GM23338 (cell line): ENCODE measurements around the gene C19orf81. TPM values are rescaled to one million over a fixed set of nuclear protein-coding genes. Genes with fewer than 3 reads are reported as not detected.

Source experiments
- ATAC-seq: fragments of 200-7000 bp; cut with Tn5 transposase; 3 replicates; pipeline ENCODE4 v1.9.1; 2020
- DNase-seq: peaks from one replicate; pipeline ENCODE4 v3.0.0-alpha.2; 2015; ENCODE audit warnings: low spot score
- H2AFZ ChIP-seq: fragments of 200-600 bp; sonication (generic); 2 replicates; pipeline ENCODE4 v1.8.0; 2016; ENCODE audit warnings: antibody characterized with exemption, mild to moderate bottlenecking, moderate library complexity
- H3F3A ChIP-seq: fragments of 200-600 bp; sonication (generic); replicated peaks from 2 replicates; pipeline ENCODE4 v1.8.0; 2017; ENCODE audit warnings: antibody characterized with exemption, mixed run types, low read depth
- H3K27ac ChIP-seq: fragments of 200-600 bp; sonication (generic); 2 replicates; pipeline ENCODE4 v1.6.1; 2016; ENCODE audit warnings: low read depth
- H3K27me3 ChIP-seq: fragments of 200-600 bp; sonication (generic); 2 replicates; pipeline ENCODE4 v1.8.0; 2016; ENCODE audit warnings: mild to moderate bottlenecking, mixed run types, moderate library complexity; ENCODE audit not compliant: insufficient read depth
- H3K36me3 ChIP-seq: fragments of 200-600 bp; sonication (generic); 2 replicates; pipeline ENCODE4 v1.8.0; 2016; ENCODE audit warnings: mild to moderate bottlenecking; ENCODE audit not compliant: insufficient read depth
- H3K4me1 ChIP-seq: fragments of 200-600 bp; sonication (generic); 2 replicates; pipeline ENCODE4 v1.8.0; 2016; ENCODE audit warnings: mild to moderate bottlenecking, moderate library complexity; ENCODE audit not compliant: insufficient read depth
- H3K4me2 ChIP-seq: fragments of 200-600 bp; sonication (generic); 2 replicates; pipeline ENCODE4 v1.7.1; 2017; ENCODE audit warnings: mixed run types
- H3K4me3 ChIP-seq: fragments of 200-600 bp; sonication (generic); 2 replicates; pipeline ENCODE4 v1.6.1; 2016; ENCODE audit warnings: mixed run types
- H3K79me2 ChIP-seq: fragments of 200-600 bp; sonication (generic); replicated peaks from 2 replicates; pipeline ENCODE4 v1.8.0; 2017; ENCODE audit warnings: mild to moderate bottlenecking; ENCODE audit not compliant: insufficient read depth
- H3K9me2 ChIP-seq: fragments of 200-600 bp; sonication (generic); 2 replicates; pipeline ENCODE4 v1.8.0; 2017; ENCODE audit not compliant: insufficient read depth
- H4K20me1 ChIP-seq: fragments of 200-600 bp; sonication (generic); replicated peaks from 2 replicates; pipeline ENCODE4 v1.8.0; 2017; ENCODE audit warnings: mild to moderate bottlenecking; ENCODE audit not compliant: insufficient read depth
- H3K27ac Mint-ChIP-seq: 2 replicates; pipeline ENCODE4 v1.8.0; 2020; ENCODE audit warnings: inconsistent platforms, mild to moderate bottlenecking, moderate library complexity, mixed read lengths
- H3K27me3 Mint-ChIP-seq: 3 replicates; pipeline ENCODE4 v1.8.0; 2022; ENCODE audit warnings: low read depth, mild to moderate bottlenecking, moderate library complexity, mixed read lengths, inconsistent platforms; ENCODE audit not compliant: insufficient read depth, poor library complexity
- H3K36me3 Mint-ChIP-seq: 3 replicates; pipeline ENCODE4 v1.8.0; 2021; ENCODE audit warnings: low read depth, mild to moderate bottlenecking, inconsistent platforms, moderate library complexity, mixed read lengths
- H3K4me1 Mint-ChIP-seq: 3 replicates; pipeline ENCODE4 v1.8.0; 2020; ENCODE audit warnings: mild to moderate bottlenecking, inconsistent platforms, mixed read lengths
- H3K4me3 Mint-ChIP-seq: 3 replicates; pipeline ENCODE4 v1.8.0; 2021; ENCODE audit warnings: moderate library complexity, mild to moderate bottlenecking, inconsistent platforms, mixed read lengths
- H3K9me3 Mint-ChIP-seq: 3 replicates; pipeline ENCODE4 v1.8.0; 2020; ENCODE audit warnings: moderate library complexity, mild to moderate bottlenecking, inconsistent platforms, mixed read lengths
- CREB1 ChIP-seq: fragments of 250-450 bp; sonication (Bioruptor Pico); IDR thresholded peaks from 2 replicates; pipeline ENCODE4 v1.5.0; 2020; ENCODE audit warnings: low read depth, mild to moderate bottlenecking, moderate library complexity
- ETS1 ChIP-seq: IDR thresholded peaks from 2 replicates; pipeline ENCODE4 v1.6.1; 2016; ENCODE audit warnings: antibody characterized with exemption
- EZH2 ChIP-seq: fragments of 200-600 bp; sonication (generic); IDR thresholded peaks from one replicate; pipeline ENCODE4 v1.8.0; 2017; ENCODE audit warnings: antibody characterized with exemption, mild to moderate bottlenecking, low read depth; ENCODE audit not compliant: unreplicated experiment
- EZH2phosphoT487 ChIP-seq: fragments of 200-600 bp; sonication (generic); IDR thresholded peaks from one replicate; pipeline ENCODE4 v1.8.1; 2018; ENCODE audit warnings: antibody characterized with exemption; ENCODE audit not compliant: unreplicated experiment
- JUNB ChIP-seq: IDR thresholded peaks from one replicate; pipeline ENCODE4 v1.6.1; 2016; ENCODE audit warnings: antibody characterized with exemption; ENCODE audit not compliant: unreplicated experiment
- NANOG ChIP-seq: IDR thresholded peaks from 2 replicates; pipeline ENCODE4 v1.6.1; 2016; ENCODE audit warnings: antibody characterized with exemption, borderline replicate concordance
- POLR2AphosphoS5 ChIP-seq: IDR thresholded peaks from 2 replicates; pipeline ENCODE4 v1.6.1; 2016; ENCODE audit warnings: antibody characterized with exemption, low read depth
- REST ChIP-seq: IDR thresholded peaks from one replicate; pipeline ENCODE4 v1.6.1; 2018; ENCODE audit warnings: antibody characterized with exemption; ENCODE audit not compliant: unreplicated experiment
- STAT1 ChIP-seq: IDR thresholded peaks from one replicate; pipeline ENCODE4 v1.6.1; 2016; ENCODE audit warnings: antibody characterized with exemption; ENCODE audit not compliant: unreplicated experiment
- ZNF114 ChIP-seq: fragments of 250-450 bp; sonication (Bioruptor Pico); IDR thresholded peaks from 2 replicates; pipeline ENCODE4 v1.5.0; 2020; ENCODE audit warnings: mild to moderate bottlenecking, moderate library complexity
- ZNF331 ChIP-seq: fragments of 250-450 bp; sonication (Bioruptor Pico); IDR thresholded peaks from 2 replicates; pipeline ENCODE4 v1.5.0; 2020; ENCODE audit warnings: low read depth, mild to moderate bottlenecking, moderate library complexity
- ZNF462 ChIP-seq: fragments of 250-450 bp; sonication (Bioruptor Pico); IDR thresholded peaks from 2 replicates; pipeline ENCODE4 v1.5.0; 2020; ENCODE audit warnings: mild to moderate bottlenecking, moderate library complexity
- polyA plus RNA-seq: library from polyadenylated mRNA; unstranded; fragments of >200 nt; fragmentation: Nextera tagmentation; extraction: Ambion mirVana; gene quantifications from 2 replicates; pipeline ENCODE4 v1.2.1, GENCODE V29; 2016
- total RNA-seq: library from RNA; depleted of rRNA; stranded (reverse); fragments of >200 nt; shearing (Covaris generic); gene quantifications from 2 replicates; pipeline ENCODE4 v1.2.3, GENCODE V29; 2014
- TF ChIP-seq, protein P1 (sequence below), 2 experiments: fragments of 200-600 bp in 1 of 2; sonication (generic) in 1 of 2; conservative IDR thresholded peaks; 2 replicates each; pipeline versions ENCODE4 v1.5.1 to v1.6.1; 2016 to 2017; ENCODE audit warnings: antibody characterized with exemption in 2 of 2, low read depth in 2 of 2, mild to moderate bottlenecking in 2 of 2, moderate library complexity in 1 of 2

Gene C19orf81
- total and polyA plus RNA-seq, 2 experiments from 2014 or later, result 23.2 to 54.3 TPM

- TF ChIP-seq POLR2AphosphoS5 (no peak), CREB1 (no peak)
Measured at GRCh38 chr19:50602089-50602422, 47.2 kb upstream of the C19orf81 start (continued).

DNA sequence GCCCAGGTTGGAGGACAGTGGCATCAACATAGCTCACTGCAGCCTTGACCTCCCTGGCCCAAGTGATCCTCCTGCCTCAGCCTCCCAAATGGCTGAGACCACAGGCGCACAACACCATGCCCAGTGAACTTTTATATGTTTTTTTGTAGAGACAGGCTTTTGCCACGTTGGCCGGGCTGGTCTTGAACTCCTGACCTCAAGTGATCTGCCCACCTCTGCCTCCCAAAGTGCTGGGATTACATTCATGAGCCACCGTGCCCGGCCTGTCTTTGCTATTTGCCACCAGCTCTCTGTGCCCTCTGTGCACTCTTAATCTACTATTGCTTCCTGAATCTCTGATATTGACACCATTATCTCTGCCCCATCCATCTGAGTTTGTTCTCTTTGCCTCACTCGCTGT, 46.7 kb upstream of the C19orf81 start:
- H3K27ac Mint-ChIP-seq, result no peak overlapping the region
- no peaks in the 10 kb centered on the region for H3F3A ChIP-seq
- no peaks in the 10 kb centered on the region for H3K9me2 ChIP-seq
- no peak overlapping the region for H3K27ac ChIP-seq
- peaks cover 10% of the 10 kb centered on the region for H3K27me3 Mint-ChIP-seq
- H3K4me3 ChIP-seq, result no peak overlapping the region
- no peak overlapping the region for H3K4me3 Mint-ChIP-seq
- H3K4me1 ChIP-seq, result no peaks in the 10 kb centered on the region
- no peaks in the 10 kb centered on the region for H3K36me3 ChIP-seq
- peaks cover 89% of the 10 kb centered on the region for H3K9me3 Mint-ChIP-seq
- H3K4me2 ChIP-seq, result no peak overlapping the region
- H4K20me1 ChIP-seq, result no peaks in the 10 kb centered on the region
- H3K79me2 ChIP-seq, result no peaks in the 10 kb centered on the region
- ATAC-seq (no peak), DNase-seq (no peak)
- no peaks in the 10 kb centered on the region for H3K4me1 Mint-ChIP-seq
- TF ChIP-seq ZNF114 (CRISPR knock-in tag) (no peak), ZNF331 (CRISPR knock-in tag) (no peak), JUNB (no peak), REST (no peak), EZH2phosphoT487 (no peak), NANOG (no peak), POLR2AphosphoS5 (no peak), ETS1 (no peak), EZH2 (no peak), CREB1 (no peak), ZNF462 (CRISPR knock-in tag) (no peak), STAT1 (no peak)
- TF ChIP-seq, protein P1, sequence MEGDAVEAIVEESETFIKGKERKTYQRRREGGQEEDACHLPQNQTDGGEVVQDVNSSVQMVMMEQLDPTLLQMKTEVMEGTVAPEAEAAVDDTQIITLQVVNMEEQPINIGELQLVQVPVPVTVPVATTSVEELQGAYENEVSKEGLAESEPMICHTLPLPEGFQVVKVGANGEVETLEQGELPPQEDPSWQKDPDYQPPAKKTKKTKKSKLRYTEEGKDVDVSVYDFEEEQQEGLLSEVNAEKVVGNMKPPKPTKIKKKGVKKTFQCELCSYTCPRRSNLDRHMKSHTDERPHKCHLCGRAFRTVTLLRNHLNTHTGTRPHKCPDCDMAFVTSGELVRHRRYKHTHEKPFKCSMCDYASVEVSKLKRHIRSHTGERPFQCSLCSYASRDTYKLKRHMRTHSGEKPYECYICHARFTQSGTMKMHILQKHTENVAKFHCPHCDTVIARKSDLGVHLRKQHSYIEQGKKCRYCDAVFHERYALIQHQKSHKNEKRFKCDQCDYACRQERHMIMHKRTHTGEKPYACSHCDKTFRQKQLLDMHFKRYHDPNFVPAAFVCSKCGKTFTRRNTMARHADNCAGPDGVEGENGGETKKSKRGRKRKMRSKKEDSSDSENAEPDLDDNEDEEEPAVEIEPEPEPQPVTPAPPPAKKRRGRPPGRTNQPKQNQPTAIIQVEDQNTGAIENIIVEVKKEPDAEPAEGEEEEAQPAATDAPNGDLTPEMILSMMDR (conservative IDR thresholded peaks at IDR 0.05; ENCODE audit: low read depth in 2 of 2), result no peak
- H3K27me3 ChIP-seq, result peaks cover 34% of the 10 kb centered on the region
- H2AFZ ChIP-seq, result no peak overlapping the region
- H3K36me3 Mint-ChIP-seq, result peaks cover 35% of the 10 kb centered on the region
